Calu3 (cell line): ENCODE measurements around the gene LRRC43. TPM values are rescaled to one million over a fixed set of nuclear protein-coding genes. Genes with fewer than 3 reads are reported as not detected.
"Not testable (repeated sequence)": the region's sequence is repeated elsewhere in the genome, so short reads cannot be mapped to it uniquely, and the experiment has no call there.

ENCODE experiments used
- BruUV-seq: library from RNA; stranded (reverse); fragments of 400-500 nt; replicated peaks from 2 replicates; lab custom pipeline; 2021; lab: Mats Ljungman, UMichigan
- CTCF ChIA-PET: fragments of 300-600 bp; sonication (Branson Sonifier 250); formaldehyde crosslinking; loops from one replicate; lab custom pipeline; 2022; ENCODE audit warnings: antibody characterized with exemption; lab: Charles Lee
- DNase-seq: peaks from one replicate; pipeline ENCODE4 v3.0.0; 2022
- H3K27ac Mint-ChIP-seq: one replicate; pipeline ENCODE4 v1.8.0; 2022; ENCODE audit warnings: mixed read lengths; ENCODE audit not compliant: unreplicated experiment
- H3K27me3 Mint-ChIP-seq: one replicate; pipeline ENCODE4 v1.8.0; 2022; ENCODE audit warnings: mixed read lengths; ENCODE audit not compliant: unreplicated experiment
- H3K36me3 Mint-ChIP-seq: one replicate; pipeline ENCODE4 v1.8.0; 2022; ENCODE audit warnings: mild to moderate bottlenecking, moderate library complexity, mixed read lengths; ENCODE audit not compliant: insufficient read depth, unreplicated experiment
- H3K4me1 Mint-ChIP-seq: one replicate; pipeline ENCODE4 v1.8.0; 2022; ENCODE audit warnings: mild to moderate bottlenecking, low read depth, mixed read lengths; ENCODE audit not compliant: unreplicated experiment
- H3K4me3 Mint-ChIP-seq: one replicate; pipeline ENCODE4 v1.8.0; 2022; ENCODE audit warnings: mild to moderate bottlenecking, low read depth, moderate library complexity, mixed read lengths; ENCODE audit not compliant: unreplicated experiment
- H3K9me3 Mint-ChIP-seq: one replicate; pipeline ENCODE4 v1.8.0; 2022; ENCODE audit warnings: low read depth, mixed read lengths; ENCODE audit not compliant: unreplicated experiment
- intact Hi-C: fragments of 100-400 bp; cut with micrococcal nuclease; formaldehyde crosslinking; loops from one replicate; pipeline ENCODE4 v1.10.0; 2022; ENCODE audit not compliant: unreplicated experiment
- total RNA-seq: library from RNA; stranded (reverse); gene quantifications from 2 replicates; pipeline ENCODE4 v1.2.3, GENCODE V29; 2022
- TF ChIP-seq, protein P1 (sequence below): fragments of 200-600 bp; IDR thresholded peaks from one replicate; pipeline ENCODE4 v1.8.0; 2022; ENCODE audit warnings: antibody characterized with exemption; ENCODE audit not compliant: unreplicated experiment

LRRC43 gene
- total RNA-seq, 1 experiment from 2014 or later, result not detected

DNA sequence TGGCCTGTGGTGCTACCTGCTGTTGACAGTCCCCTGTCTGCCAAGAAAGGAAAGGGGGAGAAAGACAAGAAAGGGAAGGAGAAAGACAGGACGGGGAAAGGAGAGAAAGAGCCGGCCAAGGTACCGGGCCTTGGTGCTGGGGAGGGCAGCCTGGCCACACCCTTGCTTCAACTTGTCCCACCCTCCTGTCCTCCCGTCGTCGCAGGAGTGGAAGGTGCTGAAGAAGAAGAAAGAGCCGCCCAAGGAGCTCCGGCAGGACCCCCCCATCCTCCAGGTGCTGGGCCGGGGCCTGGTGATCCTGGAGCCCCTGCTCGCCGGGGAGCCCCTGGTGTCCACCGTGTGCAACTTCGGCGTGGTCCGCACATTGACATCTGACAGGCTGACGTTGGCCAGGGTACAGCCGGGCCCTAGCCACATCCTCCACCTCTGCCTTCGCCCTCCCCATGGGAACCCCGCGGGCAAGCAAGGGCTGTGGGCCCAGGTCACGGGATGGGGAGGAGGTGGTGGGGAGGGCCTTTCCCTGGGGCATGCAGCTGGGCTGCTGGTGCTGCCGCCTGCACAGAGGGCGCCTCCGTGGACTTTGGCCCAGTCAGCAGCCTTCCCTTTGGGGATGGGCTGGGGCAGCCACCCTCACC is 17.7 kb downstream of the LRRC43 start:
- no TSS peak for BruUV-seq

DNA sequence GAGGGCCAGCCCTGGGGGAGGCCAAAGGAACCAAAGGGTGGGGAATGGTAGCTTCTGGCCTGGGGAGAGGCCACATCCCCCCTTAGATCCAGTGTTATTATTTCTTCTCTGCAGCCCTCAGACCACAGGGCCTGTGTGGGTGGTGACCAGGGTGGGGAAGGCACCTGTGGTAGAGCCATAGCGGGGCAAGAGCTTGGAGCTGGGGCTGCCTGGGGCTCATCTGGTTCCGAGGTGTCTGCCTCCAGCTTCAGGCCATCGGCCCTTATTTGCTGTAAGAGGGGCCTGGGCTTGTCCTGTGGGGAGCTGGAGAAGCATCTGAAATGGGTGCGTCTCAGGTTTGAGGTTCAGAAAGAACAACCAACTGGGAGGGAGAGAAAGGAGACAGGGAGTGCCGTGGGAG is 18.5 kb downstream of the LRRC43 start:
- no TSS peak for BruUV-seq
- H3K9me3 Mint-ChIP-seq, result no peaks in the 10 kb centered on the region
- H3K27me3 Mint-ChIP-seq, result peaks cover 77% of the 10 kb centered on the region
- CTCF ChIA-PET, result no interaction called here
- H3K27ac Mint-ChIP-seq, result no peak overlapping the region
- peaks cover 36% of the 10 kb centered on the region for H3K36me3 Mint-ChIP-seq
- no peak overlapping the region for H3K4me3 Mint-ChIP-seq
- no peak for DNase-seq
- intact Hi-C loops, result no loop called here
- H3K4me1 Mint-ChIP-seq, result peaks cover 8% of the 10 kb centered on the region
- TF ChIP-seq, protein P1, sequence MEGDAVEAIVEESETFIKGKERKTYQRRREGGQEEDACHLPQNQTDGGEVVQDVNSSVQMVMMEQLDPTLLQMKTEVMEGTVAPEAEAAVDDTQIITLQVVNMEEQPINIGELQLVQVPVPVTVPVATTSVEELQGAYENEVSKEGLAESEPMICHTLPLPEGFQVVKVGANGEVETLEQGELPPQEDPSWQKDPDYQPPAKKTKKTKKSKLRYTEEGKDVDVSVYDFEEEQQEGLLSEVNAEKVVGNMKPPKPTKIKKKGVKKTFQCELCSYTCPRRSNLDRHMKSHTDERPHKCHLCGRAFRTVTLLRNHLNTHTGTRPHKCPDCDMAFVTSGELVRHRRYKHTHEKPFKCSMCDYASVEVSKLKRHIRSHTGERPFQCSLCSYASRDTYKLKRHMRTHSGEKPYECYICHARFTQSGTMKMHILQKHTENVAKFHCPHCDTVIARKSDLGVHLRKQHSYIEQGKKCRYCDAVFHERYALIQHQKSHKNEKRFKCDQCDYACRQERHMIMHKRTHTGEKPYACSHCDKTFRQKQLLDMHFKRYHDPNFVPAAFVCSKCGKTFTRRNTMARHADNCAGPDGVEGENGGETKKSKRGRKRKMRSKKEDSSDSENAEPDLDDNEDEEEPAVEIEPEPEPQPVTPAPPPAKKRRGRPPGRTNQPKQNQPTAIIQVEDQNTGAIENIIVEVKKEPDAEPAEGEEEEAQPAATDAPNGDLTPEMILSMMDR, result no peak

More for the DNA sequence above, 17.7 kb downstream of the LRRC43 start:
- Mint-ChIP-seq H3K27ac (no peak overlapping the region), H3K36me3 (peaks cover 29% of the 10 kb centered on the region), H3K9me3 (peaks cover 4% of the 10 kb centered on the region), H3K27me3 (peaks cover 77% of the 10 kb centered on the region), H3K4me1 (peaks cover 8% of the 10 kb centered on the region), H3K4me3 (no peak overlapping the region)
- intact Hi-C loops, result no loop called here
- no peak for DNase-seq
- CTCF ChIA-PET, result no interaction called here
- TF ChIP-seq, protein P1, result no peak

DNA sequence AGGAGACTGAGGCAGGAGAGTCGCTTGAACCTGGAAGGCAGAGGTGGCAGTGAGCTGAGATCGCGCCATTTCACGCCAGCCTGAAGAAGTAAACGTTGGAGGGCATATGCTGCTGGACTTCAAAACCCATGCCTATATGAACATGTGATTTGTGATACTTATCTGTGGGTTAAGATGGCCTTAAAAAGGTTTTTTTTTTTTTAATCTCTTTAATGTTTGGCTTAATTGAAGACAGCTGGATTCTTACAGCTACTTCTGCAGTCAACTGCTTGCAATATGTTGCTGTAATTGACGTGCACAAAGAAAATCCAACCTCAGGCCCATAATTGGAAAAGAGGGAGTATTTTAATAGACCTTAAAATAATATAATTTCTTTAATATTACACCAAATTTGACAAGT is 19.1 kb downstream of the LRRC43 start:
- Mint-ChIP-seq H3K4me3 (no peak overlapping the region), H3K4me1 (peaks cover 8% of the 10 kb centered on the region), H3K27me3 (peaks cover 77% of the 10 kb centered on the region), H3K36me3 (peaks cover 42% of the 10 kb centered on the region), H3K9me3 (no peaks in the 10 kb centered on the region), H3K27ac (no peak overlapping the region)
- no peak for DNase-seq
- TF ChIP-seq, protein P1, result no peak
- BruUV-seq, result no TSS peak
- CTCF ChIA-PET, result no interaction called here
- intact Hi-C loops, result no loop called here

DNA sequence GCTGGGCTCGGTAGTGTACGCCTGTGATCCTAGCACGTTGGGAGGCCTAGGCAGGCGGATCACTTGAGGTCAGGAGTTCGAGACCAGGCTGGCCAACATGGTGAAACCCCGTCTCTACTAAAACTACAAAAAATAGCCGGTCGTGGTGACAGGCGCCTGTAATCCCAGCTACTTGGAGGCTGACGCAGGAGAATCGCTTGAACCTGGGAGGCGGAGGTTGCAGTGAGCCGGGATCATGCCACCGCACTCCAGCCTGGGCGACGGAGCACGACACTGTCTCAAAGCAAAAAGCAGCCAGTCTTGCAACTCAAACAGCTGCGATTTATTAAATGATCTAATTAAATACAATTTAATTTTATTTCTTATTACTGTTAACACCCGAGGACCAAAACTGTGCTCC is 19.9 kb downstream of the LRRC43 start:
- DNase-seq, H3K9me3 Mint-ChIP-seq, BruUV-seq, H3K4me1 Mint-ChIP-seq, H3K27ac Mint-ChIP-seq, intact Hi-C loops: not testable (repeated sequence)
- H3K27me3 Mint-ChIP-seq, result peaks cover 69% of the 10 kb centered on the region
- peak overlapping the region; percentile 70 for H3K4me3 Mint-ChIP-seq
- H3K36me3 Mint-ChIP-seq, result peaks cover 48% of the 10 kb centered on the region
- CTCF ChIA-PET, result interaction anchor here (0.6 kb wide), 1 partner anchor 198 kb away, joined by 3 read pairs; no protein-coding TSS in a partner anchor
